ENCODE data around the gene SORCS2.

SORCS2 gene

GRCh38 chr4:7192252-7193029, at the start of gene SORCS2:
TSS of gene SORCS2 (plus strand) at chr4:7192538.
- DNase-seq: peak; percentile 57

DNA sequence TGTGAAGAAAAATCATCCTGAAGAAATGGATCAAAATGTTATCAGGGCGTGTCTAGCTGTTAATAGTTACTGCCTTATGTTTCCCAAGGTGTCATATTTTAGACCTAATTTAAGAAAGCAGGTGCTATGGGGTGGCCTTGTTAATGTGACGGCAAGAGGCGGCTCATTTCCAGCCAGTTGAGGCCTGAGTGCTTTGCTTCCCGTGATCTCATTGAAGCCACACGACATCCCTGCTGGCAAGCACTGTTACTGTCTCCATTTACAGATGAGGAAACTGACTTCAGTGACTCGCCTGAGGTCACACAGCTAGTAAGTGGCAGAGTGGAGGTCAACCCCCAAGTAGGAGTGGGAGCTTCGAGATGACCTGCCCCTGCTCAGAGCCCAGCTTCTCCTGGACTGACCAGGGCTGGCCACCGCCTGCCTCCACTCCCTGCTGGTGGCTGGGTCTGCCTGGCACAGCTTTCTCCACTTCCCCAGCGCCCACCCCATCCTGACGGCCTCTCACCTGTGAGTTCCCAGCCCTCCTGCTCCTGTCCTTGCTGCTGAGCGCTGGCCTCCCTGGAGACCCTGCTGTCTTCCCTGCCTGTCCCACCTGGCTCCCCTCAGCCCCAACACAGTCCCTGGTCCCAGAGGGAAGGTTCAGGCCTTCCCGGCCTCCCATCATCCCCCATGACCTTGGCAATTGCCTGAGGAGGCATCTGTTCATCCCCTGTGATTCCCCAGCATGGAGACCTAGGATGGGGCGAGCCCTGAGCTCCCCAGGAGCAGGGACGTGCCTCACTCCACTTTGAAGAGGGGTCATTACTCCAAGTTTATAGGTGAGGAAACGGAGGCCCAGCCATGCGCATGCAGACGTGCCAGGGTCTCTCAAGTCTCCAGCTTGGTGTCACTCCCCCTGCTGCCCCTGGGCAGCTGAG, 47.7 kb upstream of the SORCS2 start:
- DNase-seq: no peak

DNA sequence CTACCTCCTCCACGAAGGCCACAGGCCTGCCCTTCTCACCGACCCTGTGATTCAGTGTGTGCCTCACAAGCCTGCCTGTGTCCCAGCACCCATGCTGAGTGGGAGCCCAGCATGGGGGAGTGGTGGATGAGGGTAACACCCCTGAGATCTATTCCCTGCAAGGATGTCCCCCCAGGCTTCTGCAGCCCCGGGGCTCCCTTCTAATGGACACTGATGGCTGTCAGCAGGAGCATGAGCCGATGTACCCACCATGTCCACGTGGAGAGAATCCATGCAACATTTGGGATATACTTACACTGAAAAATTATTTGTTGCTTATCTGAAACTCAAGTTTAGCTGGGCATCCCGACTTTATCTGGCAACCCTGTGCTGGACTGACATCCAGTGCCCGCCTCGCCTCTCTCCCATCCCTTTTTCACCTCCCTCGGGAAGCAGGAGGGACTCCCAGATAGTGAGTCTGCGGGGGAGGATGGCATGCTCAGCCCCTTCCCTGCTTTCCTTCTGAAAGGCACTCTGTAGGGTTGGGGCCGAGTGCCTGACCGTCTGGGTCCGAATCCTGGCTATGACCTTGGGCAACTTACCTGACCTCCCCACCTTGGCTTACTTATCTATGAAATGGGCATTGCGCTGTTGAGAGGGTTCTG, 46.9 kb upstream of the SORCS2 start:
- no peak for DNase-seq

DNA sequence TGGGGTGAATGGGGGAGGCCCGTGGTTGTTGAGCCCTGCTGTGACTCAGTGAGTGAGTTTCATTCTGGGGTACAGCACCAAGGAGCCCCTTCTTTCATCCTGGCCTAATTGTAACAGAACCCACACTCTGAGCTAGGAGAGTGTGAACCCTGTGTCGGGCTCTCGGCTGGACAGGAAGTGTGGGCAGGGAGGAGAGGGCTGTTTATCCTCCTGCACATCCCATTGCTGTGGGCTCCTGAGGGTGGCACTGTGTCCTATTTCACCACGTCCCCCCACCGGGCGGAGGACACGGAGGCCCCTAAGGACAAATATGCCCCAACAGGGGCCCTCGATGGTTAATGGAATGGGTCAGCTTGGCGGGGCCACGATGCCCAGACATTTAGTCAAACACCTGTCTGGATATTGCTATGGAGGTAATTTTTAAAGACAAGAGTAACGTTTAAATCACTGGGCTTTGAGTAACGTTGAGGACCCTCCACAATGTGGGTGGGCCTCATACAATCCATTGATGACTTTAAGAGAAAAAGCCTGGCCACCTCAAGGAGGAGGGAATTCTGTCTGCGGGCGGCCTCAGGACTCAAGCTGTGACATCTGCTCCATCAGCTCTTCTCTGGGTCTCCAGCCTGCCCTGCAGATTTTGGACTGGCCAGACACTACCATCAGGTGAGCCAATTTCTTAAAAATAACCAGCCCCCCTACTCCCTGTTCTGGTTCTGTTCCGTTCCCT, 46.1 kb upstream of the SORCS2 start:
- DNase-seq: no peak

DNA sequence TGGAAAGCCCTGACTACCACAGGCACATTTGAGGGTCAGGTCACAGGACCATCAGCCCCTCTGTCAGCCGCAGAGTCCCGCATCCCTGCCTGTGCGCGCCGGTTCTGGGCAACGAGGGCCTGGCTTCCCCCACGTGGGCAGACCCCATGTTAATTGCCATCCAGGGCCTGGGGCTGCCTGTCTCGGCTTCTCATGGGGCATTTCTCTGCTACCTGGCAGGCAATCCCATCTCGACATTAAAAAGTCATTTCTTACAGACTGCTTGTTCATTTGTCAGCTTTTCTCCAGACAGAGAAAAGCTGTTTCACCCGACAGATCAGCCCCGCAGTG, 45.6 kb upstream of the SORCS2 start:
- DNase-seq: no peak

GRCh38 chr4:7147261-7147660, 45.1 kb upstream of the SORCS2 start:
- DNase-seq: no peak

DNA sequence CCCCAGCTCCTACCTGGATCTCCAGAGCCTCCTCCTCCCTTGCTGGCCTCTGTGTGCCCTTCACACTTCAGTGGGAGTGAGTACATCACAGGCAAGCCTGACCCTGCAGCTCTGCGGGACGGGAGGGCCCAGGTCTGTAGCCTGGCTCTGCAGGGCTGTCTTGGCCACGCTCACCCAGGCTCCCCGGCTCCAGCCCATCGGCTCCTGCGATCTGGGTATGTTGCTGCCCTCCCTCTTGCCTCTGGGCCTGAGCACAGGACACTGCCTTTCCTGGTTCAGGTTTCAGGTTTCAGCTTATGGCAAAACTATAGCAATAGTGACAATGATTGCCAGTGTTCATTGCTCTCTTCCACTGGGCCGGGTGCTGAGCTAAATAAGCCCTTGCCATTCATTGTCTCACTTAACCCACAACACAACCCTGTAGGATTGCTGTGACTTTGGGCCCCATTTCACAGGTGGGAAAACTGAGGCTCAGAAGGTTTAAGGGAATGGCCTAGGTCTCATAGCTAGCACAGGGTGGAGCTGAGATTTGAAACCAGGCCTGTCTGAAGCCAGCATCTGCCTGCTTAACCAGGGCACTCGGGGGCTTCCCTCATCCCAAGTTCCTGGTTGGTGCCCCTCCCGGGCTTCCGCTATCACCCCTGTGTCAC, 44.6 kb upstream of the SORCS2 start:
- DNase-seq: no peak

- no peak for DNase-seq
Measured at GRCh38 chr4:7148337-7148736, 44.0 kb upstream of the SORCS2 start.

DNA sequence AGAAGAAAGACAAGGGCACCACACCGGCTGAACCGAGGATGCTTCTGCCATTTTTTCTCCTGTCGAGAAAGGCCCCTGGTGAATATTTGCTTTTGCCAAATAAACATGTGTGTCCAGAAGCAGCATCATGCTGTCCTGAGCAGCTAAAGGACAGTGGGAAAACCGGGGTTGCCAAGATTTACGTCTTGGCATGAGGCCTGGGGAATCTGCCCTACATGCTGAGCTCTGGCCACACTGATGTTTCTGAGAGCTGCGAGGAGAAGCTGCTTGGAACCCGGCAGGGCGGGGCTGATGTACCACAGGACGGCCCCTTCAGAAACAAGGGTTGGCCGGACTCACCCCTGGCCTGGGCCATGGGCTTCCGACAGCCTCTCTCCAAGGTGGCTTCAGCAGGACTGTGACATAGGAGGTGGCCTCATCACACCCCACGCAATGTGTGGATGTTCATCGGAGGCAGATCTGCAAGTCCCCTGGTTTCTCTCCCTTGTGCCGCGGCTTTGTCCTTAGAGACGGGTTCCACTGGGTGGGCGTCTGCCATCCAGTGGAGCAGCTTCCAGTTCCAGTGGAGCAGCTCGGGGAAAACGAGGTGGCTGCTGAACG, 42.2 kb upstream of the SORCS2 start:
- no peak for DNase-seq

GRCh38 chr4:7151668-7152227, 40.6 kb upstream of the SORCS2 start:
- DNase-seq: no peak

- DNase-seq: no peak
Measured at GRCh38 chr4:7153711-7154110, 38.6 kb upstream of the SORCS2 start.

- DNase-seq: no peak
Measured at GRCh38 chr4:7154351-7154981, 37.9 kb upstream of the SORCS2 start.

DNA sequence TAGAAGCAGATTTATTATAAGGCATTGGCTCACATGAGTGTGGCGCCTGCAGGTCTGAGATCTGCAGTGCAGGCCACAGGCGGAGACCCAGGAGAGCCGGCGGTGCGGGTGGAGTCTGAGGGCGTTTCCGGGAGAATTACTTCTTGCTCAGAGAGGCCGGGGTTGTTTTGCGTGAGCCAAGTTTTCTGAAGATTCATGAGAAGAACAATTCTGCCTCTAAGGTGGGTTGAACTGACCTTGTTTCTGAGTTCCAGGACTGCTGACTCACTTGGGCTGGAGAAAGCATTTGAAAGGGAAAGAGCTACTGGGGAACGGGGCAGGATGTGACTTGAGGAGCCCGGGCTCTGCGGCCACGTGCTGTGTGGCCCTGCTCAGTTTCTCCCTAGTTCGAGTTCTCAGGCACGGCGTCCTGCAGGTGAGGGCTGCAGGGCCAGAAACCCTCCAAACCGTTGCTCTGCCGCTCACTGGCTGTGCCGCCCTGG, 36.7 kb upstream of the SORCS2 start:
- peak; percentile 72 for DNase-seq

DNA sequence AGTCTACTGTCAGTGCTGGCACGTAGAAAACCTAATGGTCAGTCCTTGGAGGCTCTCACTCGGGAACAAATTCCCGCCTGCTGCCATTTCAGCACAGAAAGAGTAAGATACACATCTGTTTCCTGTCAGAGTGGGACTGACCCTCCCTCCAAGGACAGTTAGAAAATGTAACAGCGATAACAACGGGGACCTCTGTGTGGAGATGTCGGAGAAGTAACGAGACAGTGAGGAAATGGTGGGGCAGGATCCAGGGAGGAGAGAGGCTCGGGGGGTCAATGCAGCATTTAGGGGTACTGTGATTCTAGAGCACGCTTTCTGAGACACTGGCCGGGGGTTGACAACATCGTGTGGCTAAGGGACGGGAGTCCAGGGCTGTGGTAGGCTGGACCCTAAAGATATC, 36.0 kb upstream of the SORCS2 start:
- no peak for DNase-seq

DNA sequence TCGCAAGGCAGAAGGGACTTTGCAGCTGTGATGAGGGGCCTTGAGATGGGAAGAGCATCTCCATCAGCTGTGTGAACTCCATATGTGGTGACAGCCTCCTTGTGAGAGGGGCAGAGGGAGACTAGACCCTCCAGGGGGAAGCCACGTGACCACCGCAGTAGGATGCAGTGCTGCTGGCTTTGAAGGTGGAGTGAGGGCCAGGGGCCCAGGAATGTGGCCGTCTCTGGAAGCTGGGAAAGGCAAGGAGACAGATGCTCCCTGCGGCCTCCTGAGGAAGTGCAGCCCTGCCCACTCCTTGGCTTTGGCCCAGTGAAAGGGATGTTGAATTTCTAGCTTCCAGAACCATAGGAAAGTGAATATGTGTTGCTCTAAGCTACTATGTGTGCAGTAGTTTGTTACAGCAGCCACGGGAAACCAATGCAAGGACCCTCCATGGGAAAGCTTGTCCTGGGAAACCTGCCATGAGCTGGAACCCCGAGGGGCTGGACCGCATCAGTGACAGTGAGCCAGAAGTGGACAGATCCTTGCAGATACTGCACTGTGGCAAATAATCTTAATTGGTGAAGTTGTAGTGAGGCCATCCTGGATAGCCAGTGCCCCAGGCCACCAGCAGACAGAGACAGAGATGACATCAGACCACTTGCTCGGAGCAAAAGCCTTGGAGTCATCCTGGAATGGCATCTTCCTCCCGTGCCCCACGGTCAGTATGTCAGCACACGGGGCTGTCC, 35.4 kb upstream of the SORCS2 start:
- DNase-seq: peak; percentile 60

DNA sequence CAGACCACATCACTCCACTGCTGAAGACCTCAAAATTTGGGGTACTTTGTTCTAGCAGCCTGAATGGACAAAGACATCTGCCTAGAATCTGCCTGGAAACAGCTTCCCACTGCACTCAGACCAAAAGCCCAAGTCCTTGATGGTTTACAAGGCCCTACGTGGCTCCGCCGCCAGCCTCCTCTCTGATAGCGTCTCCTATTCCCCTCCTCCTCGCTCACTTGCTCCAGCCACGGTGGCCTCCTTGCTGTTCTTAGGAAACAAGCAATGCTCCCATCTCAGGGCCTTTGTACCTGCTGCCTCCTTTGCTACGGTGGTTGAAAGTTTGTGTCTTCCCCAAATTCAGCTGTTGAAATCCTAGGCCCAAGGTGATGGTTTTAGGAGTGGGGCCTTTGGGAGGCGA, 34.7 kb upstream of the SORCS2 start:
- DNase-seq: no peak

DNA sequence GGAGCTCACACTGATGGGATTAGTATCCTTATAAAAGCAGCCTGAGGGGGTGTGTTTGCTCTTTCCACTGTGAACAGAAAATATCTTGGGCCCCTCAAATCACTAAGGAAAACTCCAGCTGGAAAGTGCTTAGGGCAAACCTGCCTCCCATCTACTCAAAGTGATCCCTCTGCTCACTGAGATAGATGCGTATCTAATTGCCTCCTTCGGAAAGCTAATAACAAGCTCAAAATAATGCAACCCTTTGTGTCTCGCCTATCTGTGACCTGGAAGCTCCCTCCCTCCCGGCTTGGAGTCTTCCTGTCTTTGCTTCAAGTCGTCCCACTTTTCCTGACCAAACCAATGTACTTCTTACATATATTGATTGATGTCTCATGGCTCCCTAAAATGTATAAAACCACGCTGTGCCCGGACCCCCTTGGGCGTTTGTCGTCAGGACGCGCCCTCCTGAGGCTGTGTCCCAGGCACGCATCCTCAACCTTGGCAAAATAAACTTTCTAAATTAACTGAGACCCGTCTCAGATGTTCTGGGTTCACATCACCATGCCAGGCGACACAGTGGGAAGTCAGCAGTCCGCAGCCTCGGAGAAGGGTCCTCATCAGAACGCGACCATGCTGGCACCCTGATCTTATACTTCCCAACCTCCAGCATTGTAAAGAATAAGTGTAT, 34.1 kb upstream of the SORCS2 start:
- no peak for DNase-seq

DNA sequence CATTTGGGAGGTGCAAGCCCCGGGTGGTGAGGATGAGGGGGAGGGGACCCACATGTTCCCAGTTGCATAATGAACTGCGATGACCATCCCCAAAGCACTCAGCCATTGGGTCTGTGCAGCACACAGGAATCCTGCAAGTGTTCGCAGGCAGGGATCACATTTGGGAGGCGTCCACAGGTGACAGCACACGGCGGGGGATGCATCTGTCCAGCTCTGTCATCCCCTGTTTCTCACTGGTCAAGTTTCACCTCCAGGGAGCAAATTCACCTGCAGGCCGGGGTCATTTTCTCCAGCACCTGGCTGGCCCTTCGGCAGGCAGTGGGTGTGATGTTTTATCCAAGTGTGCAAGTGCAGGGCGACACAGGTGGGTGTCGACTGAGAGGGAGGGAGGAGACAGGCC, 33.3 kb upstream of the SORCS2 start:
- no peak for DNase-seq

DNA sequence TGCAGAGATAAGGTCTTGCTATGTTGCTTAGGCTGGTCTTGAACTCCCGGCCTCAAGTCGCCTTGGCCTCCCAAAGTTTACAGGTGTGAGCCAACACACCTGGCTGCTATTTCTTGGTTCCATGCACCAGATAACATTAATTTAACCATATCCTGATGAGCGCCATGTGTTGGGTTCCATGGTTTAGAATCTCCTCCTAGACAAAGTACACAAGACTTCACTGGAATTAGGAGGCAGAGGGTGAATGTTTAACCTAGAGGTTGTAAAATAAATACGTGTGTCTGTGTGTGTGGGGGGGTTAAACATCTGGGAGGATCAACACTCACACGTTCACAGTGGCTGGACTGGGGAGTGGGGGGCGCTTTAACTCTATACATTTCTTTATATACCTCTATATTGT, 32.4 kb upstream of the SORCS2 start:
- no peak for DNase-seq

DNA sequence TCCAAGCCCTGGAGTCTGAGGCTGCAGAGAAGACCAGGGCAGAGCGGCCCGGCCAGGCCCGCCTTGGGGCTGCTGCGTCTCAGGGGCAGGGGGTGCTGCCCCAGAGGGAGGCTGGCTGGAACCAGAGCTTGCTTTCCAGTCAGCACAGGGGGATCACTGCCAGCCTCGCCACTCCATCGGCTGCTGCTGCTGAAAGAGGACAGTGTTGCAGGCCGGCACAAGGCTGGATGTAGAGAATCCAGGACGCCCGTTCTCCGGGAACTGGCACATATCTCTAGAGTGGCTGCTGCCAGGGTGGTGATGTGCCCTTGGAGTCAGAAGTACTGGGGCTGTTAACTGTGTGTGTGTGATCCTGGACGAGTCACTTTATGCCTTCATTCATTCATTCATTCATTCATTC, 31.9 kb upstream of the SORCS2 start:
- DNase-seq: no peak

Measured in fibroblast of upper back skin (primary cell).